ENCODE measurements around the gene RAPGEF5.
"Not testable (repeated sequence)": the region's sequence is repeated elsewhere in the genome, so short reads cannot be mapped to it uniquely, and the experiment has no call there.

Gene RAPGEF5

DNA sequence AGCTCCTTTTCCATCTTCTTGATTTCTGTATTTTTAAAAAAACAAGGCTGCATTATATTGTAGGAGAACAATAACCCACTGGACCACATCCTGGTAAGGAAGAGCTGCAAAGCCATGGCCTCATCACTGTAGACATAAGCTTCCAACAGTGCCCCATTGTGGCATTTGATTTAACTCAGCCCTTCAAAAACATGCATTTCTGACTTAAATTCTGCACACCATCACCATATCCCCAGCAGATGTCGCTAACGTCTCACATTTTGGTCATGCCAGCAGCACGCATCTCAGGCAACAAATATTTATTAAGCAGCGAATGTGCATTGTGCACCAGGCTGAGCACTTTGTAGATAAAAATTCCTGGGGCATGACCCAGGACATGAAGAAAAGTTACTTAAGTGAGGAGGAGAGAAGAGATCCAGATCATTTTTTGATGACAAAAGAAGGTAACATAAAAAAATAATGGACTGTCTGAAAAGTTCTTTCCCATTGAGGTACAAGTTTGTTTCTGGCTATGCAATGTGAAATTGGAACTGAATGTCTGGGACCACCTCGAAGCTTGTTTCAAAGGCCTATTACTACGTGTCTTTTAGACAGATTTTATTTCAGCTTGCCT lies 246.6 kb downstream of the RAPGEF5 start:
- DNase-seq: peak; percentile 69

DNA sequence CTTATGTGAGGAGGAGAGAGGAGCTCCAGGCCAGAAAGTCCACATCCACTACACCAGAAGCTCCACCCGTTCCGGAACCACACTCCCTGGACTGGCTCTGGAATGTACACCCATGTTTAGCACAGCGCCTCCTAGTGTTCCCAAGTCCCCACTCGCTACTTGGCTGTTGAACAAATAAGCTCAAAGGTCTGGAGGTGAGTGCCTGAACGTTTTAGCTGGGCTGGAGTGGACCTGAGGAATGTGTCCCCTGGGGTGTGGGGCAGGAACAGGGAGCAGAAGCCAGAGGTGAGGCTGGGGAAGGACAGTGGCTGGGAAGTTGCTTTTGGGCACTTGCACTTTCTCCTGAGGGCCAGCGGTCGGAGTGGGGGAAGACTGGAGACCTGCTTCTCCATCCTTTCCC lies 247.2 kb downstream of the RAPGEF5 start:
- peak; percentile 38 for DNase-seq

DNA sequence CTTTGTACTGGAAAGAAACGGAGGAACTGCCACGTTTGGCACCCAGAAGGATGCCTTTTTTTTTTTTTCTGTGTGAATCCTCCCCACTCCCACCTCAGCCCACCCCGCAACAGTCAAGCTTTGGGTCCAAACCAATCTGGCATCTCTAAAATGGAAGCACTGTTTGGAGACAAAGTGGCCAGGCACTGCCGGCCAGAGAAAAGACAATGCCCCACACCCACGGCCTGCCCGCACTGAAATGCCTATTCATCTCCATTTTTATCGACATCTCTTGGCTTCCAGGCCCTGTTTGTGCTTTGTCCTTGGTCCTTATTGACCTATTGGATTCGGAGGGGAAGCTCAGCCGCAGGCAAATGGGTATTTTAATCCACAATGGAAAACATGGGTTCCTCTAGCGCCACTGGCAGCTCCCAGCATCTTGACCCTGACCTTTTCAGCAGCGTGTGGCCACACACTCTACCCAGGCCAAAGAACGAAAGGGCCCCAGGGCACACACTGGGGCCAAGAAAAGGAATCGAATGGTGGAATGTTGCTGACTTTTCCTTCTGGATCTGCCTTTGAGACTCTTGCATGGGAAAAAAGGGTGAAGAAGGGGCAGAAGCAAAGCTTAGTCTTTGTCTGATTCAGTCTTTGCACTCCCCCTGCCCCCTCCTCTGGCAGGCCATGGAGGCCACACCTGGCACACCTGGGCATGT lies 248.7 kb downstream of the RAPGEF5 start:
- no peak for DNase-seq

DNA sequence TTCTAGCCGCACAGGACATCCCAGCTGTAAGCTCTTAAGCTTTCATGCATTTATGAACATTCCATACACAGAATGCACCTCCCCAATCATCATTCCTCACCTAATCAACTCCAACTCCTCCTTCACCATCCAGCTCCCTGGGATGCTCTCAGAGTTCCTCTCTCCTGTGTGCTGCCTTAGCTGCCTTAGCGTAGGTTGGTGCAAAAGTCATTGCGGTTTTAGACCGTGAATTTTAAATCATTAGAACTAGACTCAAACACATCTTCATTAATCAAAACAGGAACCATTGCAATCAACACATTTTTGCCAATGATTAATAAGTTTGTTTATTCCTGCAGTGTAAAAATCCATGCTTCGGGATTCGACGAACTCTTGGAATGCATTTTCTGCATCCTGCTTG lies 251.4 kb downstream of the RAPGEF5 start:
- DNase-seq: no peak

DNA sequence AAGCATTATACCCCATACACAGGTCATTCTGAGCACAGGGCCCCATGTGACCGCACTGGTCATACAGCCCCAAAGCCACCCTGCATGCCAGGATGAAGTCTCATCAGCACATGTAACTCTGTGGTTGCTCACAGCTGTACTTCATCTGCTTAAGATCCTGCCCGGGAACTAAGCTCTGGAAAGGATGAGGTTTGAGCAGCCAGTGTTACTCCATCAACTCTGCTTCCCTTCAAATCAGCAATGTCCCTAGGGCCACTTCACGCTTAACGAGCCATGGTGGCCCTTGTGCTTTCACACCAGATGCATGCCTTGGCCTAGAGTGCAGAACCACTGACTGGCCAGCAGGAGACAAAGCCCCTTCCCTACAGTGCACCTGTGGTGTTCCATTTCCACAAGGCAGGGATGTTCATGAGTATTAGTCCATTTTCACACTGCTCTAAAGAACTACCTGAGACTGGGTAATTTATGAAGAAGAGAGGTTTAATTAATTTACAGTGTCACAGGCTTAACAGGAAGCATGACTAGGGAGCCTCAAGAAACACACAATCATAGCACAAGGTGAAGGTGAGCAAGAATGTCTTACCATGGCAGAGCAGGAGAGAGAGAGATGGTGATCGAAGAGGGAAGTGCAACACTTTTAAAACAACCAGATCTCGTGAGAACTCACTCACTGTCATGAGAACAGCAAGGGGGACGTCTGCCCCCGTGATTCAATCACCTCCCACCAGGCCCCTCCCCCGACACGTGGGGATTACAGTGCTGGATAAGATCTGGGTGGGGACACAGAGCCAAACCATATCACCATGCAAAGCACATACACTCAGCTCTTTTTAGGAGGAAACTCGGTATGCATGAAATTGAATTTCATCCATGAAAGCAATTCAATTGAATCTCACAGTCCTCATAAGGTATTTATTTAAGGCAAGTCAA lies 262.3 kb downstream of the RAPGEF5 start:
- no peak for DNase-seq

DNA sequence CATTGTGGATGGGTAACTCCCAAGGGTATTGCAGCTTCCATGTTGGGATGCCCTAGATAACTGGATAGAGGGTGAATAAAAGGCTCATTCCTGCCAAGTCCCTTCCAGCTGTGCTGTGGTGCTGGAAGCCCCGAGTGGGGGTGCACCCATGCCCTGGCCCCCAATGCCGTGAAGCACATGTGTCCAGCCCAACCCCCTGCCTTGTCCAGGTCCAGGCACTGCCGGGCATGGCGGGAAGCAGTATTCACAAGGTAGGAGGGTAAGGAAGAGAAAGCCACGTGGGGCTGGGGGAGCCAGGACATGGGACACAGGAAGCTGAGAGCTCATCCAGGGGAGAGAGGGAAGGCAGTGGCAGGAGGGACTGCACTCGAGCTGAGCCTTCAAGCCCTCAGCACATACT lies 263.0 kb downstream of the RAPGEF5 start:
- no peak for DNase-seq

DNA sequence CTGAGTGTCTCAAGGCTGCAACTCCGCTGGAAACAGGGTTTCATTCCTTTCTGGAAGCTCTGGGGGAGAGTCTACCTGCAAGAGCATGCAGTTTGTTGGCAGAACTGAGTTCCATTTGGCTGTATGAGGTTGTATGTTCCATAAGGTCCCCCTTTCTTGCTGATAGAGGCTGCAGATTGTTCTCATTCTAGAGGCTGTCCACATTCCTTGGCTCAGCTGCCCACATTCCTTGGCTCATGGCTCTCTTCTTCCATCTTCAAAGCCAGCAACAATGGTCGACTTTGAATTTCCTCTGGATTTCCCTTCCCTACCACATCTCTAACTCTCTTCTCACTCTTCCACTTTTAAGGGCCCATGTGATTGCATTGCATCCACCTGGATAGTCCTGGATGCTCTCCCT lies 264.0 kb downstream of the RAPGEF5 start:
- no peak for DNase-seq

DNA sequence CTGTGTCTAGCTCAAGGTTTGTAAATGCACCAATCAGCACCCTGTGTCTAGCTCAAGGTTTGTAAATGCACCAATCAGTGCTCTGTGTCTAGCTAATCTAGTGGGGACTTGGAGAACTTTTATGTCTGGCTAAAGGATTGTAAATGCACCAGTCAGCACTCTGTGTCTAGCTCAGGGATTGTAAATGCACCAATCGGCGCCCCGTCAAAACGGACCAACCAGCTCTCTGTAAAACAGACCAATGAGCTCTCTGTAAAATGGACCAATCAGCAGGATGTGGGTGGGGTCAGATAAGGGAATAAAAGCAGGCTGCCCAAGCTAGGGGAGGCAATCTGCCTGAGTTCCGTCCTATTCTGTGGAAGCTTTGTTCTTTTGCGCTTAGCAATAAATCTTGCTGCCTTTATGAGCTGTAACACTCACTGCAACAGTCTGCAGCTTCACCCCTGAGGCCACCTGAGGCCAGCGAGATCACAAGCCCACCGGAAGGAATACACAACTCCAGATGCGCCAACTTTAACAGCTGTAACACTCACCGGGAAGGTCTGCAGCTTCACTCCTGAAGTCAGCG lies 265.9 kb downstream of the RAPGEF5 start:
- DNase-seq: not testable (repeated sequence)

DNA sequence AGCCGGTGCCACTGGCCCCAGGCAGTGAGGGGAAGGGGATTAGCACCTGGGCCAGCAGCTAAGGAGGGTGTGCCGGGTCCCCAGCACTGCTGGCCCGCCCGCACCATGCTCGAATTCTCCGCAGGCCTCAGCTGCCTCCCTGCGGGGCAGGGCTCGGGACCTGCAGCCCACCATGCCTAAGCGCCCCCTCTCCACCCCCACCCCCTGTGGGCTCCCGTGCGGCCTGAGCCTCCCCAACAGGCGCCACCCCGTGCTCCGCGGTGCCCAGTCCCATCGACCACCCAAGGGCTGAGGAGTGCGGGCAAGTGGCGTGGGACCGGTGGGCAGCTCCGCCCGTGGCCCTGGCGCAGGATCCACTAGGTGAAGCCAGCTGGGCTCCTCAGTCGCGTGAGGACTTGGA lies 266.4 kb downstream of the RAPGEF5 start:
- DNase-seq: no peak

DNA sequence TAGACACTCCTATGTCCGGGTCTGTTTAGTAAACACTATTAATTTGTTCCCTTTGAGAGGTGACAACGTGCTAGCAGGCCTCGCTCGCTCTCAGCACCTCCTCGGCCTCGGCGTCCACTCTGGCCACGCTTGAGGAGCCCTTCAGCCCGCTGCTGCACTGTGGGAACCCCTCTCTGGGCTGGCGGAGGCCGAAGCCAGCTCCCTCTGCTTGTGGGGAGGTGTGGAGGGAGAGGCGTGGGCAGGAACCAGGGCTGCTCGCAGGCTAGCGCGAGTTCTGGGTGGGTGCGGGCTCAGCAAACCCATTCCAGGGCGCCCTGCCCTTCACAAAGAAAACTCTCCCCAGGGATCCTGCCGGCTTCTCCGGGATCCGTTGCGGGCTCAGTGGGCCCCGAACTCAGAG lies 266.8 kb downstream of the RAPGEF5 start:
- no peak for DNase-seq

DNA sequence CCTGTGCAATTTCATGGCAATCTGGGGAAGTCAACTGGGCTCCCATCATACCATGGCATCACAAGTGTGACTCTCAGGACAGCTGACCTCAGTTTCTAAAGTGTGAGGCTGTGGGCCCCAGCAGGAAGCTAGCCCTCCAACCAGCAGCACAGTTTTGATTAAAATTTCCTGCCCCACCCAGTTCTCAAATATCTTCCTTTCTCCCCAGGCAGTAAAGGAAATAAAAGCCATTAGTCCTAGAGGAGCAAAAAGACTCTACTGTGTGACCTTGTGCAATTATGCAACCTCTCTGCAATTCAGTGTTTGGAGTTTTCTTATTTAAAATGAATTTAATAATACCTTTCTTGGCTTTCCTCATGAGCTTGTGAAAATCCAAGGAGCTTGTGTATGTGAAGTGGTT lies 268.1 kb downstream of the RAPGEF5 start:
- DNase-seq: no peak

DNA sequence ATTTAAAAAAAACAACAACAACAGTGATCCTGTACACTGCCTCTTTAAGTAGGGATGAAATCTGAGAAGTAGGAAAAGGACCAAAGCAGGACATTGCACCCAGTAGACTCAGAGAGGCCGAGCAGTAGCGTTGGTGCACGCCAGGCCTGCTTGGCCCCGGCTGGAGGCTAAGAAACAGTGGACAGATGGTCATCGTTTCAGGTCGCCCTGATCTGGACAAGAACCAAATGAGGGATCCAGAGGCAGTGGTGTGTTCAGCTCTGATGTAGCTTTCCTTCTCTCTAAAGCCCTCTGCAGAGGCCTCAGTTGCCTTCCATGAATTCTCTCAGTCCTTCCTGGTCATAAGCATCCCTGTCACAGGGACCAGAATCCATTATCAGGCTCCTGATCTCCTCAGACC lies 269.1 kb downstream of the RAPGEF5 start:
- DNase-seq: no peak

DNA sequence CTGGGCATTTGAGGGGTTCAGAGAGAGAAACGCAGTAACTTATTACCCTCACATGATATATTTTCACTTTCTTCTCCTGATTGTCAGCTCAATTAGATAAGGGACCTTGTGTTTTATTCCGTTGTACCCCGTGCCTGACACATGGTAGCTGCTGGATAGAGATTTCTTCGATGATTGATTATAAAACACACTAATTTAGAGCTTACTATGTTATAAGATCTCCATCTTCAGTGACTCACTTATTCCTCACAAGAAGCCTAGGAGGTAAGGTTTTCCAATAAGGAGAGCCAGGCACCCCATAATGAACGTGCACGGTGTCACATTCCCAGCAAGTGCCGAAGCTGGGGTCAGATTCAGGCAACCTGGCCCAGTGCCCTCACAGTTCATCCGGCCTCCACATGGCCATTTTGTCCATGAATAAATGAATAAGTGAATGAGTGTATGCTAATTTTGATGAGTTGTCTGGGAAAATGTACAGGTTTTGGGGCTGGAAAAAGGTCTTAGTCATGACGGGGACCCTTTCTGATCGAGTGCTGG lies 273.2 kb downstream of the RAPGEF5 start:
- DNase-seq: no peak

DNA sequence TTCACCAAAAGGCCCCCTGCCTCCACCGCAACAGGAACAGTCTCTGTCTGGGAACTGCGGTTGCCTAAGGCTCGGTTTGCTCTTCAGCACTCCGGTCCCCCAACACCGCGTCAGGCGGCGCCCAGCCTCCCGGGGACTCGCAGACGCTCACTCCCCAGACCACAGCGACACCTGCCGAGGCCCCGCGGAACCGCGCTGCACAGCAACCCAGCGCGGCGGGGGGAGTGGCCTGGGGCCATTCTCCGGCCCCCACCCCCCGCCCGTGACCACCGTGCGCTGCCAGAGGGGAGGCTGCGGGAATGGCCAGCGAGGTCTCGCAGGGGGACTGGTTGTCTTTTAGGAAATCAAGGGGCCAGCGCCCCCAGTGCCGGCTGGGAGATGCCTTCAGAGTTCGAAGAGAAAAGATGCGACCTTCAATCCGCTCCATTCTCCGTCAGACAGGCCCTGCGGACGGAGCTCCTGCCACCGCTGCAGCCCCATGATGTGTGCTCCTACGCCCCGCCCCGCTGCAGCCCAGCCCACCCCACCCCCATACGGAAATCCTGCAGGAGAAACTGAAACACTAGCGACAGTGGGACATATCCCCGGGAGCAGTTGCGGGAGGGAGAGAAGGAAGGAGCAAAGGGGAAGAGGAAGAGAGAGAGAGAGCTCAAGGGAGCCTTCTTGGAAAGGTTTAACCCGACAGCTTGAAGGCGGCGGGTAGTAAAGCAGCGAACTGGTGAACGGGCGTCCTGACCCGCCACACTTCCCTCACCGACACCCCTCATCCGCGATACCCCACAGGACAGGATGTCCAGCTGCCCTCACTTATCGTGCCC lies 273.9 kb downstream of the RAPGEF5 start:
- DNase-seq: peak; percentile 89

DNA sequence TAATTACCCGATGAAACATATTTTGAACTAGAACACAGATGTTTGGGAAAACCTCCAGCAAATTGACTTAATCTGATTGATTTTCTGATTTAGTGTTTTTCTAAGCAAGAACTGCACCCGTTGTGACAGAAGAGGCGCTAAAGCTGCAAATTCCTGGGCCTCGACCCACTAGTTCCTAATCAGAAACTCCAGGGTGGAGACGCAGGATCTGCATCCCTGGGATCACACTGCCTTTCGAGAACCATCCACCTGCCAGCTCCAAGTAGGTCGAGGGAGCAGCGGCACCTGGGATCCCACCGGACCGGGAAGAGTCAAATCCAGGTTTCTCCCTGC lies 274.4 kb downstream of the RAPGEF5 start:
- no peak for DNase-seq

DNA sequence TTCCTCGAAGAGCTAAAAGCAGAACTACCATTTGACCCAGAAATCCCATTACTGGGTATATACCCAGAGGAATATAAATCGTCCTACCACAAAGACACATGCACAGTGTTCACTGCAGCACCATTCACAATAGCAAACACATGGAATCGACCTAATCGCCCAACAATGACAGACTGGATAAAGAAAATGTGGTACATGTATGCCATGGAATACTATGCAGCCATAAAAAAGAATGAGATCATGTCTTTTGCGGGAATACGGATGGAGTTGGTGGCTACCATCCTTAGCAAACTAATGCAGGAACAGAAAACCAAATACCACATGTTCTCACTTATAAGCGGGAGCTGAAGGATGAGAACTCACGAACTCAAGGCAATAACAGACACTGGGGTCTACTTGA lies 276.7 kb downstream of the RAPGEF5 start:
- not testable (repeated sequence) for DNase-seq

DNA sequence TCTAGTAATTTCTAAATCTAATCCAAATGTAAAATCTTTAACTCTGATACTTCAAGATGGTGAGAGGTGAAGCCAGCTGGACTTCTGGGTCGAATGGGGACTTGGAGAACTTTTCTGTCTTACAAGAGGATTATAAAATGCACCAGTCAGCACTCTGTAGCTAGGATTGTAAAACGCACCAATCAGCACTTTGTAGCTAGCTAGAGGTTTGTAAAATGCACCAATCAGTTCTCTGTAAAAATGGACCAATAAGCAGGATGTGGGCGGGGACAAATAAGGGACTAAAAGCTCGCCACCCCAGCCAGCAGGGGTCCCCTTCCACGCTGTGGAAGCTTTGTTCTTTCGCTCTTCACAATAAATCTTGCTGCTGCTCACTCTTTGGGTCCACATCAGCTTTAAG lies 278.1 kb downstream of the RAPGEF5 start:
- not testable (repeated sequence) for DNase-seq

DNA sequence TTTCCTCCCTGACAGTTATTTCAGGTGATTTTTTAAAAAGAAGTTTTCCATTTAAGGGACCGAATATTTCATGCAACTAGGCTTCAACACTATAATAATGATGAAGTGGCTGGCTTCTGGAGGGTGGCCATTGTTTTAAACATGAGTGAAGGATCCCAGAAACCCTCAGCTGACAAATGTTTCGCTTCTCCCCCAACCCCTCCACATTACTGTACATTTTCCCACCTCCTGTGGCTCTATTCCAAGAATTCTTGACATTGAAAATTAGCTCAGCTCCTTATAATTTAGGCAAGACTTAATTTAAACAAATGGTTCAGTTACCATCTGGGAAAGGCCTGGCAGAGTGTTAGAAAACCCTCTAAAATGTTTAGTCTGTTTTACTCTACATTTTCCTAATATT lies 281.4 kb downstream of the RAPGEF5 start:
- DNase-seq: no peak

DNA sequence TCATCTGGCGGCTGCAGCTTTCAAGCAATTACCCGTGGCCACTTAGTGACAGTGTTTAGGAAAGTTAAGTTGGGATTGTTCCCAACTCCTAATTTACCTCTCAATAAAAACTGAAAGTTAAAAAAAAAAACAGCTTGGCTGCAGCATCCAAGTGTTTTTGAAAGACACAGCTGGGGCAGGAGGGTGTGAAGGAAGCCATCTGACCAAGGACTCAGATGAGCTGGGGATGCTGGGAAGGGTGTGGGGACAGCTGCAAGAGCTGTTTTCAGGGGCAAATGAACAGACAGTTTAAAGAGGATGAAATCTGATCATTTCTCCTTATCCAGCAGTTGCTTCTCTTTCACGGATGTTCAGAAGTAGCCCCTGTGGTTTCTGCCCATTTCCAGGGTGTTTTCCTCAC lies 282.1 kb downstream of the RAPGEF5 start:
- DNase-seq: no peak

Measured in activated CD4-positive, alpha-beta T cell treated with anti-CD3 and anti-CD28 coated beads for 48 hours (primary cell).